Lower leg skin (tissue), 4 donors: ENCODE results near the gene SYF2. TPM values are rescaled to one million over a fixed set of nuclear protein-coding genes. Genes with fewer than 3 reads are reported as not detected.
"Not testable (repeated sequence)": the region's sequence is repeated elsewhere in the genome, so short reads cannot be mapped to it uniquely, and the experiment has no call there.

Experiments used
- DNase-seq, 2 donors: peaks; one replicate each; pipeline ENCODE4 v3.0.0-alpha.2; 2019; ENCODE audit warnings: low spot score in 2 of 2
- H3K4me3 ChIP-seq: fragments of 200-600 bp; sonication (generic); 2 replicates; pipeline ENCODE4 v1.5.1; 2017; ENCODE audit warnings: mild to moderate bottlenecking, low read depth; ENCODE audit not compliant: poor library complexity, severe bottlenecking
- CTCF ChIP-seq, 3 donors: fragments of 450-650 bp; IDR thresholded peaks; one replicate each; pipeline ENCODE4 v1.5.1; 2016; ENCODE audit warnings: antibody characterized with exemption in 3 of 3, mild to moderate bottlenecking in 3 of 3, moderate library complexity in 2 of 3
- POLR2A ChIP-seq, 2 donors: fragments of 450-650 bp; IDR thresholded peaks; one replicate each; pipeline ENCODE4 v1.6.1; 2016 to 2017; ENCODE audit warnings: antibody characterized with exemption in 2 of 2, mild to moderate bottlenecking in 1 of 2, moderate library complexity in 1 of 2
- WGBS, 2 donors: methylation state at CpG; one replicate each; pipeline ENCODE4 v1.1.5; 2018; 5-methylcytosine and 5-hydroxymethylcytosine counted together
- intact Hi-C: fragments of 100-400 bp; cut with DNase I; formaldehyde crosslinking; loops from one replicate; pipeline ENCODE4 v1.15.0; 2023; ENCODE audit warnings: low total_unique reads
- total RNA-seq, 4 donors: library from RNA; depleted of rRNA; stranded (reverse); fragments of >200 nt; gene quantifications; one replicate each; pipeline ENCODE4 v1.1.0, GENCODE V29; 2016

SYF2 gene
- total RNA-seq, 4 donors from 2014 or later = 53.4 to 65.7 (median 61.9) TPM

- WGBS, 2 donors = 0 to 4% methylated on average over 37 to 41 of the region's 41 CpGs
- peak; percentile 91 to 98 for DNase-seq
- TF ChIP-seq CTCF (IDR thresholded peaks at IDR 0.05) (peak in 1 of 3 donors; percentile 56), POLR2A (IDR thresholded peaks at IDR 0.05) (no peak)
- H3K4me3 ChIP-seq = peak overlapping the region; percentile 4
- intact Hi-C loops = loop anchor here (10.0 kb wide), 1 partner anchor 565 kb away; the partner anchor contains the start of gene SELENON
Observed at GRCh38 chr1:25239681-25240541, 7.6 kb upstream of the SYF2 start.

GRCh38 chr1:25238046-25238445 is 5.7 kb upstream of the SYF2 start:
- TF ChIP-seq CTCF (IDR thresholded peaks at IDR 0.05) (no peak), POLR2A (IDR thresholded peaks at IDR 0.05) (no peak)
- WGBS, 2 donors = 88 to 94% methylated on average over 11 of the region's 11 CpGs
- H3K4me3 ChIP-seq = no peak overlapping the region
- intact Hi-C loops = loop anchor here (10.0 kb wide), 1 partner anchor 567 kb away; the partner anchor contains the start of gene SELENON
- DNase-seq = peak in 1 of 2 donors; percentile 67

GRCh38 chr1:25236261-25236660 is 4.0 kb upstream of the SYF2 start:
- 90 to 93% methylated on average over 7 of the region's 7 CpGs for WGBS, 2 donors
- intact Hi-C loops = loop anchor here (10.0 kb wide), 1 partner anchor 569 kb away; the partner anchor contains the start of gene SELENON
- peak in 1 of 2 donors; percentile 61 for DNase-seq
- not testable (repeated sequence) for H3K4me3 ChIP-seq

- not testable (repeated sequence) for H3K4me3 ChIP-seq
- intact Hi-C loops = loop anchor here (10.0 kb wide), 1 partner anchor 569 kb away; the partner anchor contains the start of gene SELENON
- peak in 1 of 2 donors; percentile 70 for DNase-seq
Observed at GRCh38 chr1:25235411-25235810, 3.1 kb upstream of the SYF2 start.

GRCh38 chr1:25232866-25233784 is 823 bp upstream of the SYF2 start:
- intact Hi-C loops = loop anchor here (10.0 kb wide), 1 partner anchor 572 kb away; the partner anchor contains the start of gene SELENON
- TF ChIP-seq POLR2A (IDR thresholded peaks at IDR 0.05) = no peak
- TF ChIP-seq CTCF (IDR thresholded peaks at IDR 0.05) = no peak
- WGBS, 2 donors = 20 to 21% methylated on average over 13 of the region's 13 CpGs
- DNase-seq = peak; percentile 92 to 96
- peak overlapping the region; percentile 97 for H3K4me3 ChIP-seq

More at GRCh38 chr1:25235411-25235810, 3.1 kb upstream of the SYF2 start:
- 95 to 97% methylated on average over 10 of the region's 10 CpGs for WGBS, 2 donors

GRCh38 chr1:25223471-25223870 is 8.8 kb downstream of the SYF2 start:
- intact Hi-C loops = no loop called here
- no peak for DNase-seq
- no peak for TF ChIP-seq POLR2A (IDR thresholded peaks at IDR 0.05)
- no peak for TF ChIP-seq CTCF (IDR thresholded peaks at IDR 0.05)
- 78 to 82% methylated on average over 3 of the region's 3 CpGs for WGBS, 2 donors
- H3K4me3 ChIP-seq = no peak overlapping the region
